Cardiac fibroblast (primary cell): Measurements from ENCODE around the gene TCEAL1.
A peak's percentile ranks its signal among the peaks of the same experiment; 100 is the strongest.

Experiments
- DNase-seq, 2 donors: peaks; one replicate each; pipeline versions ENCODE4 v3.0.0 to v3.0.0-alpha.2; 2010; ENCODE audit warnings: low read depth in 2 of 2
- H3K4me3 ChIP-seq, 2 donors: replicated peaks in 1 of 2; 1 replicate in 1 of 2; 2 replicates in 1 of 2; pipeline ENCODE4 v1.5.1; 2011; ENCODE audit warnings: low read depth in 2 of 2, low read length in 2 of 2, mild to moderate bottlenecking in 2 of 2, moderate library complexity in 1 of 2
- CTCF ChIP-seq: IDR thresholded peaks from one replicate; pipeline ENCODE4 v1.5.1; 2011; ENCODE audit warnings: low read depth, mild to moderate bottlenecking, low read length, inconsistent platforms

TCEAL1 gene

GRCh38 chrX:103607364-103608305 lies 21.1 kb upstream of the TCEAL1 start, which contains the start of gene TCEAL3:
Gene TCEAL3, plus strand, starts transcription at chrX:103607963. Its CDS starts 1,102 bp downstream, at chrX:103609065.
- peak; percentile 33 to 70 for DNase-seq
- peak within 1 kb of the TSS; percentile 68 to 70 for H3K4me3 ChIP-seq
- TF ChIP-seq CTCF: no peak

GRCh38 chrX:103608306-103608963 lies 20.3 kb upstream of the TCEAL1 start:
- peak overlapping the region; percentile 68 to 70 for H3K4me3 ChIP-seq
- TF ChIP-seq CTCF: no peak
- DNase-seq: no peak

- no peak overlapping the region for H3K4me3 ChIP-seq
- no peak for DNase-seq
- no peak for TF ChIP-seq CTCF
These were observed 18.5 kb upstream of the TCEAL1 start for GRCh38 chrX:103610282-103610681.

GRCh38 chrX:103613362-103613890 lies 15.3 kb upstream of the TCEAL1 start:
- H3K4me3 ChIP-seq: no peak overlapping the region
- DNase-seq: no peak
- no peak for TF ChIP-seq CTCF

GRCh38 chrX:103614999-103615398 lies 13.8 kb upstream of the TCEAL1 start:
- no peak overlapping the region for H3K4me3 ChIP-seq
- TF ChIP-seq CTCF: no peak
- no peak for DNase-seq

GRCh38 chrX:103615781-103616371 lies 12.9 kb upstream of the TCEAL1 start:
- H3K4me3 ChIP-seq: no peak overlapping the region
- TF ChIP-seq CTCF: no peak
- DNase-seq: no peak
